Subcutaneous adipose tissue (tissue), 4 donors: ENCODE measurements around the gene FBXL15. TPM values are rescaled to one million over a fixed set of nuclear protein-coding genes. Genes with fewer than 3 reads are reported as not detected.

Experiments
- CTCF ChIP-seq: fragments of 450-650 bp; IDR thresholded peaks from one replicate; pipeline ENCODE4 v1.5.1; 2016; ENCODE audit warnings: low read depth, mild to moderate bottlenecking, control low read depth, antibody characterized with exemption, moderate library complexity
- total RNA-seq, 4 donors: library from RNA; depleted of rRNA; stranded (reverse); fragments of >200 nt; gene quantifications; one replicate each; pipeline ENCODE4 v1.1.0, GENCODE V29; 2016

The FBXL15 gene
- total RNA-seq, 4 donors from 2014 or later: 8.0 to 31.3 (median 15.5) TPM

- no peak for TF ChIP-seq CTCF
Measured at GRCh38 chr10:102425444-102425843, 4.8 kb downstream of the FBXL15 start.

- no peak for TF ChIP-seq CTCF
Measured at GRCh38 chr10:102426803-102427287, 6.2 kb downstream of the FBXL15 start.

- TF ChIP-seq CTCF: no peak
Measured at GRCh38 chr10:102429468-102429867, 8.8 kb downstream of the FBXL15 start.

GRCh38 chr10:102431452-102432124, 11.0 kb downstream of the FBXL15 start:
- no peak for TF ChIP-seq CTCF

- TF ChIP-seq CTCF: no peak
Measured at GRCh38 chr10:102432162-102432950, 11.7 kb downstream of the FBXL15 start, which contains the start of gene CUEDC2. Gene CUEDC2 (minus strand): TSS chr10:102432574. CDS start chr10:102425188, 7,386 bp downstream.

- TF ChIP-seq CTCF: no peak
Measured at GRCh38 chr10:102433619-102434046, 13.0 kb downstream of the FBXL15 start.
